ENCODE results near the gene RPH3AL. TPM values are rescaled to one million over a fixed set of nuclear protein-coding genes. Genes with fewer than 3 reads are reported as not detected.

The RPH3AL gene
- total and polyA plus RNA-seq, 10 of the 15 experiments (the other 5 are each of a cell fraction or from before 2014, with no cell fraction given) = 0.04 to 1.2 (median 0.47) TPM; not detected in 2

DNA sequence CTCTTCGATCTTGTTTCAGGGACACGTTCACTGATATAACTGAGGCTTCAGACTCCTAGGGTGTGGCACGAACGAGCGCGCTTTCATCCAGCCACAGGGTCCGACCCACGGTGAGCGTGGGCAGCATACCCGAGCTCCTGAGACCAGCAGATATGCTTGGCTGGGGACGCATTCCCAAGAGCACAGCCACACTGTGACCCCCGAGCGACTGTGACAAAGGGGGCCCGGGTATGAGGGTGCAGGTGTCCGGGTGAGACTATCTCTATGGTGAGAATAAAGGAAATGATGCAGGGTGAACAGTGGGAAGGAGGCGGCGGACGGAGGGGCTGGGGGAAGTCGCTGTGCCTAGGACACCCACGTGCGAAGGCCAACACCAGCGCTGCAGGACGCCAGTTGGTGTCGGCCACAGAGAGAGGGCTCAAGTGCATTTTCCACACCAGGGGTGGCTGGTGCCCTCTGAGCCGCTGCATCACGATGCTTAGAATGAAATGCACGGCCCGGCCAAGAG, 17.6 kb downstream of the RPH3AL start:
- WGBS (ENCODE audit: insufficient coverage, insufficient replicate concordance, low lambda C conversion rate, missing lambda C conversion rate) = 46% methylated on average over 28 of the region's 28 CpGs
- Histone ChIP-seq H3K4me2 (ENCODE audit: control insufficient read depth, insufficient read depth) (no peak overlapping the region), H3K9me3 (replicated peaks; ENCODE audit: control insufficient read depth, insufficient read depth, low read length) (no peaks in the 10 kb centered on the region; the same call in 2 of the 3 replicates), H3K4me3 (no peak overlapping the region), H3K27ac (ENCODE audit: control insufficient read depth, insufficient read depth) (no peak overlapping the region), H2AFZ (ENCODE audit: control insufficient read depth, low read depth, low read length) (no peak overlapping the region), H3K4me1 (ENCODE audit: control insufficient read depth, insufficient read depth, low read length) (no peaks in the 10 kb centered on the region; the same call in 1 of the 2 replicates), H3K36me3 (ENCODE audit: control insufficient read depth in 2 of 2, insufficient read depth in 2 of 2, low read length in 1 of 2) (no peaks in the 10 kb centered on the region), H4K20me1 (ENCODE audit: control insufficient read depth, insufficient read depth) (no peaks in the 10 kb centered on the region), H3K79me2 (ENCODE audit: control insufficient read depth, insufficient read depth, low read length) (no peaks in the 10 kb centered on the region), H3K27me3 (replicated peaks in 1 of 2; ENCODE audit: control insufficient read depth in 2 of 2, insufficient read depth in 2 of 2, low read length in 1 of 2) (no peaks in the 10 kb centered on the region), H3K9ac (ENCODE audit: control insufficient read depth, insufficient read depth, low read length) (no peak overlapping the region)
- FAIRE-seq (no peak), DNase-seq (ENCODE audit: low read depth, low spot score) (no peak), ATAC-seq (no peak)
- CTCF ChIA-PET = no interaction called here
- RAD21 ChIA-PET (ENCODE audit: unreplicated experiment) = no interaction called here
- SMC1A ChIA-PET (ENCODE audit: uncharacterized antibody, unreplicated experiment) = no interaction called here
- in situ Hi-C loops (cut with MboI) (no loop called here), intact Hi-C loops (cut with micrococcal nuclease; ENCODE audit: unreplicated experiment) (no loop called here)
- POLR2A ChIA-PET = no interaction called here
- no TSS peak for BruUV-seq (replicated peaks)
- TF ChIP-seq RELA (IDR thresholded peaks at IDR 0.05; ENCODE audit: borderline replicate concordance, partially characterized antibody) = no peak
- no peak for TF ChIP-seq MEF2A (IDR thresholded peaks at IDR 0.05; ENCODE audit: insufficient read depth, low read depth, low read length)
- no peak for TF ChIP-seq EED (IDR thresholded peaks at IDR 0.05; ENCODE audit: low read depth)
- TF ChIP-seq, protein P1, sequence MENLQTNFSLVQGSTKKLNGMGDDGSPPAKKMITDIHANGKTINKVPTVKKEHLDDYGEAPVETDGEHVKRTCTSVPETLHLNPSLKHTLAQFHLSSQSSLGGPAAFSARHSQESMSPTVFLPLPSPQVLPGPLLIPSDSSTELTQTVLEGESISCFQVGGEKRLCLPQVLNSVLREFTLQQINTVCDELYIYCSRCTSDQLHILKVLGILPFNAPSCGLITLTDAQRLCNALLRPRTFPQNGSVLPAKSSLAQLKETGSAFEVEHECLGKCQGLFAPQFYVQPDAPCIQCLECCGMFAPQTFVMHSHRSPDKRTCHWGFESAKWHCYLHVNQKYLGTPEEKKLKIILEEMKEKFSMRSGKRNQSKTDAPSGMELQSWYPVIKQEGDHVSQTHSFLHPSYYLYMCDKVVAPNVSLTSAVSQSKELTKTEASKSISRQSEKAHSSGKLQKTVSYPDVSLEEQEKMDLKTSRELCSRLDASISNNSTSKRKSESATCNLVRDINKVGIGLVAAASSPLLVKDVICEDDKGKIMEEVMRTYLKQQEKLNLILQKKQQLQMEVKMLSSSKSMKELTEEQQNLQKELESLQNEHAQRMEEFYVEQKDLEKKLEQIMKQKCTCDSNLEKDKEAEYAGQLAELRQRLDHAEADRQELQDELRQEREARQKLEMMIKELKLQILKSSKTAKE (IDR thresholded peaks at IDR 0.05; ENCODE audit: low read depth, poor library complexity, severe bottlenecking) = no peak
- no peak for TF ChIP-seq RAD21 (IDR thresholded peaks at IDR 0.05; ENCODE audit: insufficient read depth, low read depth, low read length)
- no peak for TF ChIP-seq PKNOX1 (IDR thresholded peaks at IDR 0.05)
